ENCODE measurements around the gene SMAD3.

SMAD3 gene

DNA sequence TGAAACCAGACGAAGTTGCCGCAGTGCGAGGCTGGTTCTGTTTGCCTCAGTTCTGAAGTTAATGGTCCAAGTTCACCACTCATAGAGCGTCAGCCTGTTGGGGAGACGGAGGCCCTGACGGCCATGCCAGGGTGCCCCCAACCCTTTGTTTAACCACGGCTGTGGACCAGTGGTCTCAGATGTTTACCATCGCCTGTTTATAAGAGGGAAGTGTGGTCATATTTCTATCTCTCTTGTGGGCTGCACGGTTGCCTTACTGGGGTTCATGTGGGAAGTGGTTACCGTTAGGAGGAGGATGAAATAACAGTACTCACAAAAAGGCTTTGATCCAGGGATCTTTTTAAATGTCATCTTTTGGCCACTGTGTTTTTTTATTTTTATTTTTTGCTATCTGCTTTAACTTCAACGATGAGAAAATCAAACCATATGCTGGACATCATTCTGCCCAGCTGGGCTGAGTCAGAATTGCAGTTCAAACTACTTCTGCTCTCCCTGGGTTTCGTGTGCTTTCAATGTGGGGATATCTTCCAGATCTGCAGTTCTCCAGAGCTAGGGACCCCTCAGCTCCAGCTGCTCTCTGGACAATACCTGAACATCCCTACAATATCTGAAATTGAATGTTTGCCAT, 17.8 kb downstream of the SMAD3 start:
- DNase-seq = no peak

DNA sequence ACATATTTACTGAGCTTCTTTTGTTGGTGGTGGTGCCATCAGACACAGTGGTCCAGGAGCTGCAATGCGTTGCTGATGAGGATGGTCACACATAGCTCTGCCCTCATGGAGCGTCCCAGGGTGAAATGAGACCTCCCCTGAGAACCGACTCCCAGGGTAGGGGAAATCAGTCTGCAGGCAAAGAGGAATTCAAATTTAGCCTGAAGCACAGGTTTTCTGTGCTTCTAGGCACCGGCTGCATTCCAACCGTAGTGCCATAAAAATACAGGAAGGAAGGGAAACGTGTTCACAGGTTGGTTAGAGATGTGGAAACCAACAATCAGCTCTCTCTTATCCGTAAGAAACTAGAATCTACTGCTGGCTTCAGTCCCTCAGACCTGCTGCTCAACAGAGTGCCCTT, 19.2 kb downstream of the SMAD3 start:
- no peak for DNase-seq

DNA sequence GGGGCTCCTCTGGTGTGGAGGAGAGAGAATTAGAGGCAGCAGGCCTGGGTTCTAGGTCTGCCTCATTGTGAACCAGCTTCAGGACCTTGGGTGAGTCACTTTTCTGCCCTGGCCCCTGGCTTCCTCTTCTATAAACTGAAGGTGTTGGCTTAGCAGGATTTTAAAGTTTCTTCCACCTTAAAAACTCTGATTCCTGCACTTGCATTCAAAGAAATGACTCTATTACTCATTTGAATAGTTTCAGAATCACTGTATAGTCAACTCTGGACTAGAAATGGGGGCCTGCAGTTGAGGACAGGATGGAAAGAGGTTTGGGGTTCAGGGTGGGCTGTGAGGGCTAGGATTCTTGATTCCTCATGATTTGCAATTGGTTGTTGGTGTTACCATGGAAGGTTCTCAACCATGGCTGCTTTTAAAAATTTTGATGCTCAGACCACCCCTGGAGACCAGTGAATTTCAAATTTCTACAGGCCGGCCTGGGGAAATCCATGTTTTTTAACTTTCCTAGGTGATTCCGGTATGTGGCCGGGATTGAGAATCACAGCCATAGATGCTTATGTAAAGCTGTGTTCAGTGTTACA, 19.9 kb downstream of the SMAD3 start:
- peak; percentile 95 for DNase-seq

DNA sequence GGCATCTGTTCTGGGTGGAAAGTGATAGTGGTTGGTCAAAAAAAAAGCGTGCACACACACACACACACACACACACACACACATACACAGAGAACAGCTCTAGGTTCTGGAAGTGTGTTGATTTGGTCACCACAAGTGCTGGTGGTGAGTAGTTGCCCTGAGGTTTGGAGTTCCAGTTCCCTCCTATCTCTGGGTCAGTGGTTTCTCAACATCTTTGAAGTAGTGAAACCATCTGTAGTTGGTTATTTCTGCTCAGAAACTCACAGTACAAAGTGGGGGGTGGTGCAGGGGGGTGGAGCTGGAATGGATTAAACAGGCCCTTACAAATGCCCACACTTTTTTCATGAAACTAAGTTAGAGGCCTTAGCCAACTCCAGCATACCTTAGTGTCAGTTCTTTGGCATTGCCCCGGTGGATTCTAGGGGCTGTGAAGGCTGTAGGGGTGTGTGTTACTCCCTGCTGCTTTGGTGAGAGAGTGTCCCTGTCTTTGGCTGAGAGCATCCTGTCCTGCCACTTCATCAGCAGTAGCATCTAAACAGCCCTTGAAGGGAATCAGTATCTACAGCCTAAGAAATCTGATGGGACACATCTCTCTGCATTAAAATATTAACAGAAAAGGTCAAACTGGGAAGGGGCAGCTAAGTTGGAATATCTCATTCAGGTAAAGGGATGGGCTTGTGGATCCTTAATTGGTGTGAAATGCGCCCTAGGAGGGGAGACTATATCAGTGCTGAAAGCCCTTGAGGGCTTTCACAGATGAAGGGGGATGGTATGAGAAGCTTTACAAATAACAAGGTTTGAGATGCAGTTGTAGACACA, 20.6 kb downstream of the SMAD3 start:
- DNase-seq = peak; percentile 86

DNA sequence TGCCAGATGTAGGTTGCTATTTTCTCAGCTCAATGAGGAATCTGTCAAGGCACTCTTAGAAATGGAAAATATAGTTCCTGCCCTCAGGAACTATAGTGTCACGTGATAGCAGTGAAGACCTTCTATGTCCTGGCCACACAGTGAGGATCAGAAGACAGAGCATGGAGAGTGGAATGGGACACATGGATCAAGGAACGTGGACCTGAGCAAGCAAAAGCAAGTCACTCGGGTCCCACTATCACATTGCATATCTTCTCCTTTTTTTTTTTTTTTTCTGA, 21.2 kb downstream of the SMAD3 start:
- DNase-seq = no peak

DNA sequence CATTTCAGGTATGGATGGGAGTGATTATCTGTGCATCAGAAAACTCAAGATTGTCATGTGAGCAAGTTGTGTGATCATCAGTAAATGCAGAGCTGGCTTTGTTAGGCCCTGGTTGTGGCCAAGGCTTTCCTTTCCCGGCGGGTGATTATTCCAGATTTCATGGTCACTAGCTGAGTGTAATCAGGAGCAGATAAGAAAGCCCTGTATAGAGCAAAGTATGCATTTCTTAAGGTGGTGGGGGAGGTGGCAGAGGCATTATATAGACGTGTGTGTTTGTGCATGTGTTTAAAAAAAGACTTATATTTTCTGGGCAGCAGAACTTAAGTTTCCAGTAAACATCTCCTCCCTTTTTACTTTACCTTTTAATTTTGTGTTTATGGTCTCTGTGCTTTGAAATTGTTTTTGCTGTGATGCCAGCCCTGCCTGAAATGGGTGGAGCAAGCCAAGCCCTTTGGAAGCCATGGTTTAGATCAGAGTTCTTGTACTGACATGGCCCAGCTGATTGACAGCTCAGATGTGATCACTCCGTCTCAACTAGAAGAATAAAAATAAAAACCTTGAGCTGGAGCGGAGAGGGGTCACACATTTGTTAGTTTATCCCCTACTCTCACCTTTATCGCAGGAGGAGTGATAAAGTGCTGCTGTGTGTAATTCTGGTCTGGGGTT, 22.2 kb downstream of the SMAD3 start:
- DNase-seq = no peak

DNA sequence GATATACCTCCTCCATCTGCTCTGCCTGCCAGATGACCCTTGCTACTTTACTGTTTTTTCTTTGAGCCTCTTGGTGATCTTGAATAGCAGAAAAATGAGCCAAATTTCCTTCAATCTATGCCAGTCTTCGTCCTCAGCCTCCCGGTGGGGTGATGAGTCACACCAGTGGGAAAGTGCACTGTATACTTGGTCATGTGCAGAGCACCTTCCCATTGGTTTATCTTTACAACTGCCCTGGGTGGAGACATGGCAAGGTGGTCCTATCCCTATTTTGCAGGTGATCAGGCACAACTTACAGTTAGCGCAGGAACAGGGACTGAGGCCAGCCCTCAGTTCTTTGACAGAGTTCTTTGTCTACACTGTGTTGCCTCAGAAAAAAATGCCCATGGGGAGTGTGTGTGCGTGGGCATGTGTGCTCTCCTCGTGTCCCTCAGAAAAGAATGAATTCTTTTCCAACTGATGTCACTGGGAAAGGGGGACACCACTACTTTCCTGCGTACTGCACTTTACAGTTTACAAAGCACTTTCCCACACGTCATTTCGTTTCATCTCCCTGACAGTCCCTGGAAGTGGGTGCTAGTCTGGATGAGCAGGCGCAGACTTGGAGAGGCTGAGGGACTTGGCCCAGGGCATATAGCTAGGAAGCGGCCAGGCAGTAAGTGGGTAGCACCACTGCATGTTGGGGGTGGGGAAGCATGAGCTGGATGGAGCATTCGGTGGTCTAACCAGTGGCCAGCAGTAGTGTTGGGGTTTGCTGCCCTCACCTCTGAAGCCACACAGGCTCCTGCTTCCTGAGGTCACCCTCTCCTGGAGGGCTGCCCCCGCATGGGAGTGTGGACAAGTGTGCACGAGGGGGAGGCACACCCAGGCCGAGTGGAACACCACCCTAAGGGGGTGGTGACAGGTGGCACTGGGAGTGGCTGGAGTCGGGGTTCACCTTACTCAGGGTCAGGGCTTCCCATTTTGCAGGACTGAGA, 24.1 kb downstream of the SMAD3 start:
- no peak for DNase-seq

DNA sequence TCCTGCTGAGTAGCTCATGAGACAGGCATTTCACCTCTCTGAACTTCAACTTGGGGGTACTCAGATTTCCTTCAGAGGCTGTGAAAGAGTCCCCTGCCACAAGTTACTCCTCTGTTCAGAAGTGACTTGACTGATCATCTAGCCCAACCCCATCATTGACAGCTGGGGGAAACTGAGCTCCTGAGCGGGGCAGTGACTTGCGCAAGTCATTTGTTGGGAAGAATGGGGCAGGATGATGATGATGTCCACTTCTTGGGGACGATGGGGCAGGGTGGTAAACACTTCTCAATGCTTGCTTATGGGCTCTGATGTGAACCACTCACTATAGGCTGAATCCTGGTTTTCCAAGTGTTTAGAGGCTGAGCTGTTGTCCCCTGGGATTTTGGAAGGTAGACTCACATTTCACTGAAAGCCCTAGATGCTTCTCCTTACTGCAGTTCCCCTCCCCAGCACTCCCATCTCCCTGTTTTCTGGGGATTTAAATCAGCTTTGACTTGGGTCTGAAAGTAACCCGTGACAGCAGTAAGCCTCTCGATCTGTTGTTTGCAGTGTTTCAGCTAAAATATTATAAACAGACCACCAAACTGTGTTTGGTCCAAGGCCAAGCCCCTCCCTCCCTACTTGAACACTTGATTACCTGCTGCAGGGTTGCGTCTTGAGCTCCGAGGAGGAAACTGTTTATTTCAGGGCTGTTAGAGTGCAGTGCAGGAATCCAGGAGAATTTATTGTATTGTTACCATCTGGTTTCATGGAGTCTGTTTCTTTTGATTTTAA, 25.1 kb downstream of the SMAD3 start:
- no peak for DNase-seq

DNA sequence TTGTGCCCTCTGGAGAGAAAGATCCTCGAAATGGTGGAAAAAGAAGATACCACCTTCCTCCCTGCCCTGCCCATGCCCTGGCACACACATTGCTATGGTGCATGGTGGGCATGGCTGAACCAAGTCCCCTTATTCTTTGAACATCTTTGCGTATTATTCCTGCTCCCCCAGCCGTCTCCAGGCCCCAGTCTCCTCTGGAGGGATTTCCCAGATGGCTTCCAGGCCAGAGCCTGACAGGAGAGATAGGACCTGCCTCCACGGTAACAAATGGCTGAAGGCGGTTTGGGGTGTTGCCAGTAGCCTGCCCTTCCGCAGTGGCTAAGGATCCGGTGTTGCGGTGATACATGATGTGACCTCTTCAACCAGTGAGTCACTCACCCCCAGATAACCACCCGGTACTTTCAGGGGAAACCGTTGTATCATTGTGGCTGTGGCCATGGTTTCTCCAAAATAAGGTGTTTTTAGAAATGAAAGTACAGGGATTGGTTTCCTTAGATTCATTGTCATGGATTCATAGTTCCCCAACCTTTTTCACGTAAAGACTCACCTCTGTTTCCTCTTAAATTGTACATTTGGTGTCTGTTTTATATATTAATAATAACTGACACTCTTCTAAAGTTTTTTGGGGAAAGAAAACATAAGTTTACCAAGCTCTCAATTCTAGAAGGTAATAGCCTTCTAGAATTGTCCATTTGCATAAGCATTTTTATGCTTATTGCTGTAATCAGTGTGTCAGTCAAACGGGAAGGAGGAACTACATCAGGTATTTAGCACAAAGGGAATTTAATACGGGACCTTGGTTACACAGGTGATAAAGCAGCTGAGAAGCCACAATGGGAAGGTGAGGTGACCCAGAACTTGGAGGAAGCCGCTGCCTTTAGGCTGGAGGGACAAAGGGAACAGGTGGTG, 25.9 kb downstream of the SMAD3 start:
- DNase-seq = peak; percentile 95

DNA sequence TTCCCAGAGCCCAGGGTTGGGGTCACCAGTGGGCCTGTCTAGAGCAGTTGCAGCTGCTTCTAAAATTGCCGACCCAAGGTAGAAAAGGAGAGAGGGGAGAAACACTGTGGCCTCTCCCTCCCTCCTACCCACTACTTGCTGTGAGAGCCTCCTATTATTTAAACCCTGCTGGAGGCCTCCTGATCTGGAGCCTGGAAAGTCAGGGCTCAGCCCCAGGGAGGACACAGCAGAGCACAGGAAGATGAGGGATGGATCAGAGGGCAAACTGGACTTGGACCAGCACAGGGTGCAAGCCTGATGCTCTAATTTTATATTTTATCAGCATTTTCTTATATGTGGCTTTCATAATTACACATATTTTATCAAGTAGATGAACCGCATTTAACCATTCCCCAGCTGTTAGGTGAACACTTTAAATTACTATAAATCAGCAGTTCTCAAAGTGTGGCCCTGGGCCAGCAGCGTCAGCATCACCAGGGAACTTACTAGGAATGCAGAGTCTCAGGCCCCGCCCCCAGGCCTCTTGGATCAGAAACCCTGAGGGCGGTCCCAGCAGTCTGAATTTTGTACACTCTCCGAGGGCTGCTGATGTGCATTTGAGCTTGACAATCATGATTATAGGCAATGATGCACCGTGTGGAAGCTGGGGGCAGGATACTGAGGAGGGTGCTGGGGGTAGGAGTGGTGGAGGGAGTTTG, 26.7 kb downstream of the SMAD3 start:
- no peak for DNase-seq

DNA sequence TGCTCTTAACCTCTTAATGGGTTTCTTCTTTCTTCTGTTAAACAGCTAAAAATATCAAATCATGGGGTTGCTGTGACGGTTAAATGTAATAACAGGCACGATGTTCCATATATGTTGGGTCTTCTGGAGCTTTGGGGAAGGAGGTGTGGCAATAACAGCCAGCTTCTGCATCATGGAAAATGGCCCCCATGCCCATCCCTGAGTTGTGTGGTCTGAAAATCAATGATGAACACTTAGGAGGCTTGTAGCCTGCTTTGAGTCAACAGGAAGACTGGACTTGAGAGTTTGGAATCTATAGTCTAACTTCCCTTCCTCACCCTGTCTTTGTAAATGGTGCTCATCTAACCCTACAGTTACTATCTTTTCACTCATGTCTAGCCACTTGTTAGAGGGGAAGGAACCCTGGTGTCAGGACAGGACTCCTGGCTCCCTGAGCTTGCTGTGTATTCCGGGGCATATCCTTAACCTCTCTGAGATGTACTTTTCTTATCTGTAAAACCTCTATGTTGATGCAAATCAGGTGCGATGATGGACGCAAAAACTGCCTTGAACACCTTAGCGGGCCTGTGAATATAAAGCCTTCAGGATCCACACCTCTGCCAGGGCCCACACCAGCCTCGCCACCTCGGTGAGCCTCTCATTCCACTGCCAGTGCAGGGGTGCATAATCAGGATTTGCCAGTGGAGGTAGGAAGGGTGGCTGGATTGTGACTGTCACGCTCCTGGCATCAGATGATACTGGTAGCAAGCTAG, 27.5 kb downstream of the SMAD3 start:
- DNase-seq = no peak

DNA sequence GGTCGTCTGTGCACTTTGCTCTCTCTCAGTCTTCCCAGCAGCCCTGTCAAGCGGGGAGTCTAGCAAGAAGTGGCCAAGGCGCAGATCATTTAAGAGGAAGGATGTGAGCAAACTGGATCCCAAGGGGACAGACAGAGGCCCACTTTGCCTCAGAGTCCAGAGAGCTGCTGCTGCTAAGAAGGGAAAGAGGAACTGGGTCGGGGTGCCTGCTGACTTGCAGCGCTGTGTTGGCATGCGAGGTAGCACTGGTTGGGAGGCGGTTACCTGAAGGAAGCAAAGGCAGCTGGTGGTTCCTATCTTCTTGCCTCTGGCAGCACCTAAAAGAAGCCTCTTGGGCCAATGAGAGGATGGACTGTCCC, 28.1 kb downstream of the SMAD3 start:
- no peak for DNase-seq

DNA sequence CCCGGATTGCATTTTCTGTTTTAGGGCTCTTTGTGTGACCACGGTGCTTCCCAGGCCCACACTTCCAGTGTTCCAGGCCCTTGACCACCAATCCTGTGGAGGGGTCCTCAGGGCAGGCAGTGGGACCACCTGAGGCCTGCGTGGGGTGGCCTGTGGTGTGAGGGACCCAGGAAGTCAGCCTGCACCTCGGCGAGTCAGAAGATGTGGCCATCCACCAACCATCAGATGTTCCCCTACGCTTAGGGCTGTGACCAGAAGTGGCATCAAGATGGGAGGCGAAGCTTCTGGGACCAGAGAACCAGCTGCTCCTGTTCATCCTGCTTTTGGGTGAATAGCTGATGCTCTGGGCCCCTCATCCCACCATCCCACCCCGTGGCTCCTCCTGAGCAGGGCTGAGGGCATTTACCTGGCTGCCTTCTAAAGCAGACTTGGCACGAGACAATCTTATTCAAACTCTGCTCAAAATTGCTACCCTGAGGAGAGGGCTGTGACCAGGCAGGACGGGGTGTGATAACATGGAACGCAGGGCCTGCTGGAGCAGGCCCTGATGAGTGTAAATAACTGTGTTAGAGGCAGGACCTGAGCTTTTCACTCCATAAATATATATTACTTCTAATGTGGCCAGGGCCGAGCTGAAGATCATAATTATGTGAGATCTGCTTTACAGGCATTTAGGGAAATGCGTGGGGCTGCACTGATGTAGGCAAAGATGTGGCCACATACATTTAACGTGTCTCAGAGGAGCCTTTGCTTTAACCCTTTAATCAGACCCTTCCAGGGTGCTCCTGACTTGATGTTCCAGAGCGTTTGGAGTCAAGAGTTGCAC, 28.8 kb downstream of the SMAD3 start:
- no peak for DNase-seq

DNA sequence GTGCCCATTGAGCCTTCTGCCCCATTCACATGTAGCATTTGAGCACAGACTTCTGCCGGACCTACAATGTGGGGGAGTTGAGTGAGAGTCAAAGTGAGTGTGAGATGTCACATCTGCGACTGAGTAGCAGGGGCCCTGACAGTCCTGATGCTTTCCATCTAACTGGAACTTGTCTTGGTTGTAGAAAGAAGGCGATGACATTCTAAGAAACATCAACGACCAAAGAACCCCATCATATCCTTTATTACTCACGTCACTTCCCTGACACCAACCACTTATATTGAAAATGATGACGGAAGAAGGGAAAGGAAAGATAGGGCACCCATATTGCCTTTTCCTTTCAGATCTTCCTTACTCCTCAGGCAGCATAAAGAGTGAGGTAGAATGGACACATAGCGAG, 30.5 kb downstream of the SMAD3 start:
- peak; percentile 61 for DNase-seq

DNA sequence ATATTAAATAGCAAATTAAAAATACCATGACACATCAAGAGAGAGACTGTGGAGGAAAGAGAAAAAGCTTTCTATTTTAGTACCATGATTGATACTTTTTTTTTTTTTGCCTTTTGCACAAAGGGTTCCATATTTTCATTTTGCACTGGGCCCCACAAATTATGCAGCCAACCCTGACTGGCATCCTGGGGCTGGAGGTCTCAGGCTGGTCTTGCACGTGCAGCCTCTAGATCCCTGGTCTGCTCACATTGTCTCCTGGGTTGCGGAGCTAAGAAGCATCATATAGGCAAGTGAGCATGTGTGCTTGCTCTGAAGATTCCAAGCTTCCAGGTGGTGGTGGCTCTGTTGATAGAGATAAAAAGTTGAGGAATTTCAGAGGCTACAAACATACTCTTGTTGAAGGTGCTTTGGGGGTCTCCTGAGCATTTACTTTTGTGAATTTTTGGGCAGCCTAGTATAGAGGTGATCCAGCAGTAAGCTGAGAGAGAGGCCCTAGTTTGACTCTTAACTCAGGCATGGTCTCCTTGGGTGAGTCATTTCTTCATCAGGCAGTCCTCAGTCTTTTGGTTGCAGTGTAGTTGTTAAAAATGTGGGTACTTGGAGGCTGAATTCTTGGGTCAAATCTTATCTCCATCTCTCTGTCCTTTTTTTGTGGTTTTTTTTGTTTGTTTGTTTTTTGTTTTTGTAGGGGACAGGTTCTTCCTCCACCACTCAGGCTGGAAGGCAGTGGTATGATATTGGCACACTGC, 31.3 kb downstream of the SMAD3 start:
- peak; percentile 78 for DNase-seq

DNA sequence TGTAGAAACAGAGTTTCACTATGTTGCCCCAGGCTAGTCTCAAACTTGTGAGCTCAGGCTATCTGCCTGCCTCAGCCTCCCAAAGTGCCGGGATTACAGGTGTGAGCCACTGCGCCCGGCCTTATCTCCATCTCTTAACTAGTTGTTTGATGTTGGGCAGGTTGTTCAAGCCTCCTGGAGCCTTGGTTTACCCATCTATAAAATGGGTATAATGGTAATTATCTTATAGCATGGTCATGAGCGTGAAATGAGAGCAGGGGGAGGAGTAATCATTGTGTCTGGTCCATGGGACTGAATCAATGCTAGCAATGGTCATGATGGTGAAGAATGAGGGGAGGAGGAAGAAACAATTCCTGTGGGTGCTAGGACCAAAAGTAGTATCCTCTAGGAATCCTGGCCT, 32.0 kb downstream of the SMAD3 start:
- no peak for DNase-seq

DNA sequence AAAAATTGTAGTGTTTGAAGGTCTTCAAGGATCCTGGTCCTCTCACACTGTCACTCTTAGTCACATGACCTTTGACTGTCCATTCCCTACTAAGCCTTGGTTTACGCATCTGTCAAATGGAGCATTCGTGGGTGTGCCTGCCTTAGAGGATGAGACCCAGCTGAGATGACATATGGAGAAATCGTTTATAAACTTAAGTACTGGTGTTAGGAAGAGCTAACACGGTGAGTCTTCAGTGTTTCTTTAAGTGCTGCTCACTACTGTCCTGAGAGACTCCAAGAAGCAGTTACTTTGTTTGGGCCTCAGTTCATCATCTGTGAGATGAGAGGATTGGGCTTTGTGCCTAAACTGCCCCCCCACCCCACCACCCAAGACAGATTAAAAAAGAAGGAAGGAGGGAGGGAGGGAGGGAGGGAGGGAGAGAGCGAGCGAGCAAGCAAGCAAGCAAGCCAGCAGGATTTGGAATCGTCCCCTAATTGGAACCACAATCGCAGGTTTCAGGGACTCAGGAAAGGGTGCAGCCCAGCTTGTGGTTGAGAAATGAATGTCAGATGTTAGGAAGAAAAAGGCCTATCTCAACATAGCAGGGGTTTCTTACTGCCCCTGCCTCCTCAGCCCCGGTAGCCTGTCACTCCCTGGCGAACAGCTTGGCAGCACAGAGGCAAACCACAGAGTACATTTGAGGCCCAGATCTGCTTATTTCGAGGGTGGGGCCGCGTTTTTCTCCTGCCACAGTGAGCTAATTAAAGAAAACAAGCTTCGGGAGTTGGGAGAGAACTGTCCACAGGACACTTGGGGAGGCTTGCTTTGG, 32.7 kb downstream of the SMAD3 start:
- DNase-seq = peak; percentile 59

Measured in activated CD4-positive, alpha-beta T cell treated with anti-CD3 and anti-CD28 coated beads, Interleukin-2, amount 50 U/mL, for 16 hours (primary cell).